Esophagus (tissue), 2 donors: ENCODE results near the gene AGAP1. TPM values are rescaled to one million over a fixed set of nuclear protein-coding genes. Genes with fewer than 3 reads are reported as not detected.

Experiments used
- H3K27ac ChIP-seq, 2 donors: one replicate each; pipeline ENCODE4 v1.5.1; 2013; ENCODE audit warnings: low read depth in 2 of 2, mild to moderate bottlenecking in 2 of 2, inconsistent platforms in 1 of 2, low read length in 1 of 2, moderate library complexity in 1 of 2
- H3K27me3 ChIP-seq, 2 donors: one replicate each; pipeline ENCODE4 v1.6.1; 2013; ENCODE audit warnings: low read length in 2 of 2, control low read depth in 1 of 2, mild to moderate bottlenecking in 1 of 2; ENCODE audit not compliant: insufficient read depth in 2 of 2, control insufficient read depth in 1 of 2
- H3K36me3 ChIP-seq, 2 donors: one replicate each; pipeline ENCODE4 v1.6.1; 2013; ENCODE audit warnings: low read length in 1 of 2; ENCODE audit not compliant: control insufficient read depth in 2 of 2, insufficient read depth in 2 of 2
- H3K4me1 ChIP-seq, 2 donors: one replicate each; pipeline ENCODE4 v1.6.1; 2013; ENCODE audit warnings: low read length in 1 of 2; ENCODE audit not compliant: control insufficient read depth in 2 of 2, insufficient read depth in 2 of 2
- H3K4me3 ChIP-seq, 2 donors: one replicate each; pipeline ENCODE4 v1.5.1; 2013; ENCODE audit warnings: low read length in 2 of 2, mild to moderate bottlenecking in 2 of 2, low read depth in 1 of 2, moderate library complexity in 1 of 2
- H3K9me3 ChIP-seq, 2 donors: one replicate each; pipeline ENCODE4 v1.6.1; 2013; ENCODE audit warnings: mild to moderate bottlenecking in 2 of 2, low read depth in 1 of 2, low read length in 1 of 2, moderate library complexity in 1 of 2; ENCODE audit not compliant: control insufficient read depth in 2 of 2, insufficient read depth in 1 of 2
- WGBS, 2 donors: extraction: QIAGEN DNeasy Blood & Tissue Kit; methylation state at CpG; one replicate each; pipeline ENCODE4 v1.1.7; 2013; 5-methylcytosine and 5-hydroxymethylcytosine counted together
- polyA plus RNA-seq, 2 donors: library from polyadenylated mRNA; stranded (reverse); fragments of 200-250 nt; gene quantifications; one replicate each; pipeline ENCODE4 v1.2.3, GENCODE V29; 2013
- donor health status: healthy with polysubstance abuse.
- donor health status: Bipolar disorder and iron deficiency.

AGAP1 gene
- polyA plus RNA-seq, 2 donors = 4.9 TPM

- H3K27ac ChIP-seq = no peak overlapping the region
- H3K9me3 ChIP-seq = no peaks in the 10 kb centered on the region
- no peaks in the 10 kb centered on the region for H3K36me3 ChIP-seq
- H3K27me3 ChIP-seq = no peaks in the 10 kb centered on the region
- peaks cover 4 to 5% of the 10 kb centered on the region in 2 donors for H3K4me1 ChIP-seq
- no peak overlapping the region for H3K4me3 ChIP-seq
- WGBS, 2 donors = 77 to 80% methylated on average over 9 of the region's 9 CpGs
These were observed 170.0 kb downstream of the AGAP1 start for GRCh38 chr2:235663875-235664274.

DNA sequence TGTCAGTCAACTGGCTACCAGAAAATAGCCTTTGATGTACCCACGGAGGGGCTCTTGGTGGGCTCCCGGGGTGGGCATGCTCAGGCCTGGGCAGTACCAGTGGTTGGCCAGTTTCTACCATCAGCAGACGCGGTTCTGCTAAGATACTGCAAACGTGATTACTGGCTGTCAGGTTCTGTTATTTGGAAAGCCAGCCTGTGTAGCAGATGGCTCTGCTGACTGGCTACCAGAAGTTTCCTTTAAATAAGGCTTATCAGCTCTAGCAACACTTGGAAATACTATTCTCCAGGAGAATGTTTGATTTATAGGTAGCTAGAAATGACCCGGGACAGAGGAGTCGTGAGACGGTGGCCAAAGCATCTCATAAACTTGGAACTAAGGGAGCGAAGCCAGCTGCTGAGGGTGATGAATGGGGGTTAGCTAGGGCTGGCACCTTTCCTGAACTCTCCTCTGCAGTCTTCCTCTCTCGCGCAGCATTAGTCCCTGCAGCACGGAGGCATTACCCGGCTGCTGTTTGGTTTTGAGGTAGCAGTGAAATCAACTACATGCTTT lies 171.9 kb downstream of the AGAP1 start:
- Histone ChIP-seq H3K9me3 (peaks cover 0 to 3% of the 10 kb centered on the region in 2 donors), H3K27ac (no peak overlapping the region), H3K4me3 (peak overlapping the region in 1 of 2 donors; percentile 17), H3K36me3 (no peaks in the 10 kb centered on the region), H3K27me3 (peaks cover 0 to 3% of the 10 kb centered on the region in 2 donors), H3K4me1 (peaks cover 5 to 10% of the 10 kb centered on the region in 2 donors)
- WGBS, 2 donors = 5 to 8% methylated on average over 13 of the region's 13 CpGs

GRCh38 chr2:235666213-235666781 lies 172.5 kb downstream of the AGAP1 start:
- Histone ChIP-seq H3K36me3 (no peaks in the 10 kb centered on the region), H3K27me3 (peaks cover 0 to 3% of the 10 kb centered on the region in 2 donors), H3K9me3 (peaks cover 0 to 3% of the 10 kb centered on the region in 2 donors), H3K4me3 (peak overlapping the region in 1 of 2 donors; percentile 17), H3K4me1 (peaks cover 5 to 16% of the 10 kb centered on the region in 2 donors), H3K27ac (no peak overlapping the region)
- WGBS, 2 donors = 0 to 1% methylated on average over 4 of the region's 4 CpGs

DNA sequence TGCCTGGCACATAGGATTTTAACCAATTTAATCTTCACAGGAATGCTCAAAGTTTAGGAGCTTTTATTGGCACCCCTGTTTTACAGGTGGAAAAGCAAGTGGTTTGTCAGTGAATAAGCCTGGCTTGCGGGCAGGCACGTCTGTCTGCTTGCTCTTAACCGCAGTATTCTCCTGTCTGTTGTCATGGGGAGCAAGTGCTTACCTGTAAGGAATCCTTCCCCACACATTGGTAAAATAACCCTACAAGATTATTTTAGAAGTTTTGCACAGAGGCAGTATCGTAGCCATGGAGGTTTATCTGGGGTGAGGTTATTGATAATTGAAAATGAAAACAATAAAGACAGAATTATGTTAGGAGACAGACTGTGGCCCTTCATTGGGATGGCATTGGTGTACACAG lies 174.9 kb downstream of the AGAP1 start:
- 82 to 84% methylated on average over 4 of the region's 4 CpGs for WGBS, 2 donors
- Histone ChIP-seq H3K4me3 (no peak overlapping the region), H3K36me3 (no peaks in the 10 kb centered on the region), H3K4me1 (peaks cover 0 to 17% of the 10 kb centered on the region in 2 donors), H3K27me3 (peaks cover 0 to 3% of the 10 kb centered on the region in 2 donors), H3K27ac (no peak overlapping the region), H3K9me3 (peaks cover 0 to 3% of the 10 kb centered on the region in 2 donors)

DNA sequence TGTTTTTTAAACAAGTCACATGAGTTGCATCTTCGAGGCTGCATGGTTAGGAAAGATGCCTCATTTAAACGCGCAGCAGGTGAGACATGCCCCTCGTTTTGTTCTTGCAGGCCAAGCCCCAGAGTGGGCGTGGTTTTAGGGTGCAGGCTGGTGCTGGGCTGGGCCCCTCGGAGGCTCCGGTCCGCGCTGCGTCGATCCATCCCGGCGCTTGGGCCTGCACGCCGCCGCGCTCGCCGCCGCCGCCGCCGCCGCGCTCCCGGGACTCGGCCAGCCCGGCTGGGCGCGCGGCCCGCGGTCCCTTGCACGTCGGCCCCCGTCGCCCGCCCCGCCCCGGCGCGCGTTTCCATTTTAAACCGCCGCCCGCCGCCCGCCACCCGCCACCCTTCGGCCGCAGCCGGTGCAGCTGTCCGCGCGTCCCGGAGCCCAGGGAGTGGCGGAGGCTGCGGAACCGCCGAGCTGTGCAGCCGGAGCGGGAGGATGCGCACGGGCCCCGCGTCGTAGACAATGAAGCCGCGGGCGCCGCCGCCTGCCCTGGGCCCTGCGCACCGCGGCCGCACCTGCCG lies 175.5 kb downstream of the AGAP1 start:
- peaks cover 0 to 3% of the 10 kb centered on the region in 2 donors for H3K27me3 ChIP-seq
- peak overlapping the region; percentile 58 to 66 for H3K4me3 ChIP-seq
- peak overlapping the region in 1 of 2 donors; percentile 22 for H3K27ac ChIP-seq
- peaks cover 0 to 3% of the 10 kb centered on the region in 2 donors for H3K9me3 ChIP-seq
- WGBS, 2 donors = 1% methylated on average over 46 to 77 of the region's 77 CpGs
- no peaks in the 10 kb centered on the region for H3K36me3 ChIP-seq
- peaks cover 0 to 17% of the 10 kb centered on the region in 2 donors for H3K4me1 ChIP-seq

- Histone ChIP-seq H3K4me1 (peaks cover 0 to 17% of the 10 kb centered on the region in 2 donors), H3K9me3 (peaks cover 0 to 3% of the 10 kb centered on the region in 2 donors), H3K4me3 (peak overlapping the region; percentile 58 to 66), H3K36me3 (no peaks in the 10 kb centered on the region), H3K27me3 (peaks cover 0 to 3% of the 10 kb centered on the region in 2 donors), H3K27ac (peak overlapping the region in 1 of 2 donors; percentile 5)
- WGBS, 2 donors = 2 to 4% methylated on average over 119 to 148 of the region's 148 CpGs
These were observed 176.4 kb downstream of the AGAP1 start for GRCh38 chr2:235669983-235670962.

DNA sequence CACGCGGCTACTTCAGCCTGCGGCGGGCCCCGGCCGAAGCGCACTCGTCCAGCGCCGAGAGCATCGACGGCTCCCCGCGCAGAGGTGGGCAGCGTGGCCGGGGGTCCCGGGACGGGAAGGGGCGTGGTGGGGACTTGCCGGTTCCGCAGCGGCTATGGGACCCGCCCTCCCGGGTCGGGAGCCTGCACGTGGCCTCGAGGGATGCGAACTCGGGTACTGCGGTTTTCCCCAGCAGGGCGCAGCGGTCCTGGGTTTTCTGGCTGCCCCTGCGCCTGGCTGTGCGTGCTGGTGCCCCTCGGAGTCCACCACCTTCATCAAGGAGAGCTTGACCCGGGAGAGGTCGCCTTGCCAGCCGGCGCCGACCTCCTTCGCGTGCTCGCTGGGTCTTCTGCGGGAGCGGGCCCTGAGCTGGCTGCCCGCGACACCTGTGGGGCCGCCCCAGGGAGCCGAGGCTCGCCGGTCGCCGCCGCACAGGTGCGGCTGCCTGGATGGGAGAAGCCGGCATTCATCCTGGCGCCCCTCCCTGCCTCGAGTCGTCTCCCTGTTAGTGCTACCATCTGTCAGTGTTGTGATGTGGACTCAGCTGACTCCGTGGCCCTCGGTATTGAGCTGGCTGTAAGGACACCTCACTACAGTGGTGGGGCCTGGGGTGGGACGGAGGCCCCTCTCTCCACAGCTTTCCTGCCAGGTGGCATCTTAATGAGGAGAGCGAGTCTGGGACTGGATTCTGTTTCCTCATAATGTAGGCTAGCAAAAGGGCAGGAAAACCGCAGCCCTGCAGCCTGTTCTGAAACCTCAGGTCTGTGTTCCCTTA lies 177.3 kb downstream of the AGAP1 start:
- Histone ChIP-seq H3K27ac (no peak overlapping the region), H3K36me3 (no peaks in the 10 kb centered on the region), H3K9me3 (peaks cover 0 to 3% of the 10 kb centered on the region in 2 donors), H3K27me3 (peaks cover 0 to 3% of the 10 kb centered on the region in 2 donors), H3K4me1 (peaks cover 0 to 15% of the 10 kb centered on the region in 2 donors), H3K4me3 (peak overlapping the region; percentile 58 to 66)
- 43 to 47% methylated on average over 60 to 64 of the region's 64 CpGs for WGBS, 2 donors

DNA sequence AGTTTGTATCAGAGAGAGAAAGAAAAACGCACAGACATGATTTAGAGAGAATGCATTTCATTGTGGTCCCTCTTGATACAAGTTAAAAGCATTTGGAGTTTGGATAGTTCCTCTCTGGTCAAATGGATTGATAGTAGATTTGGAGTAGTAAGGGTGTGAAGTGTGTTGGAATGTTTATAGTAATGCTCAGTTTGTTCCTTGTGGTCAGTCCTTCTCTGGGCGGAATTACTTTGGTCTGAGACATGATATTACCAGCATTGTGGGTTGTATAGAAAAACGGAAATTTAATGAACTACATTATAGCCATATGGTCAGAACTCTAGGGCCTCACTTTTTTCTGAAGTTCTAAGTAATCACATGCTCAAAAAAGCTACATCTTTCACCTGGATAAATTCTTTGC lies 178.9 kb downstream of the AGAP1 start:
- no peak overlapping the region for H3K4me3 ChIP-seq
- H3K9me3 ChIP-seq = peaks cover 0 to 3% of the 10 kb centered on the region in 2 donors
- no peak overlapping the region for H3K27ac ChIP-seq
- WGBS, 2 donors = 70 to 74% methylated on average over 3 of the region's 3 CpGs
- H3K27me3 ChIP-seq = peaks cover 0 to 3% of the 10 kb centered on the region in 2 donors
- H3K4me1 ChIP-seq = peaks cover 0 to 15% of the 10 kb centered on the region in 2 donors
- H3K36me3 ChIP-seq = no peaks in the 10 kb centered on the region
